T-helper 22 cell (primary cell): ENCODE results near the gene C1orf185.
"Not testable (repeated sequence)": the region's sequence is repeated elsewhere in the genome, so short reads cannot be mapped to it uniquely, and the experiment has no call there.

Source experiments
- DNase-seq: peaks from one replicate; pipeline ENCODE4 v3.0.0-alpha.2; 2020; ENCODE audit warnings: low read depth

The C1orf185 gene

GRCh38 chr1:51101976-51102375 is at the start of gene C1orf185:
TSS of gene C1orf185 (plus strand) at chr1:51102228. CDS start at chr1:51102234, 6 bp downstream.
- no peak for DNase-seq

GRCh38 chr1:51058858-51059257 is 43.2 kb upstream of the C1orf185 start:
- DNase-seq: no peak

- no peak for DNase-seq
Measured at GRCh38 chr1:51061231-51061918, 40.7 kb upstream of the C1orf185 start.

GRCh38 chr1:51063121-51063520 is 38.9 kb upstream of the C1orf185 start:
- no peak for DNase-seq

- DNase-seq: no peak
Measured at GRCh38 chr1:51070011-51070410, 32.0 kb upstream of the C1orf185 start.

GRCh38 chr1:51070640-51071039 is 31.4 kb upstream of the C1orf185 start:
- no peak for DNase-seq

GRCh38 chr1:51071291-51072042 is 30.6 kb upstream of the C1orf185 start:
- DNase-seq: no peak

- DNase-seq: no peak
Measured at GRCh38 chr1:51072043-51072439, 30.0 kb upstream of the C1orf185 start.

GRCh38 chr1:51072651-51073050 is 29.4 kb upstream of the C1orf185 start:
- no peak for DNase-seq

GRCh38 chr1:51073456-51073855 is 28.6 kb upstream of the C1orf185 start:
- no peak for DNase-seq

- DNase-seq: no peak
Measured at GRCh38 chr1:51086496-51087271, 15.3 kb upstream of the C1orf185 start.

- no peak for DNase-seq
Measured at GRCh38 chr1:51088474-51088873, 13.6 kb upstream of the C1orf185 start.

- no peak for DNase-seq
Measured at GRCh38 chr1:51093581-51093980, 8.4 kb upstream of the C1orf185 start.

- no peak for DNase-seq
Measured at GRCh38 chr1:51097171-51097570, 4.9 kb upstream of the C1orf185 start.

- no peak for DNase-seq
Measured at GRCh38 chr1:51100264-51100880, 1.7 kb upstream of the C1orf185 start.

- no peak for DNase-seq
Measured at GRCh38 chr1:51114137-51114536, 12.1 kb downstream of the C1orf185 start.

- no peak for DNase-seq
Measured at GRCh38 chr1:51115714-51116404, 13.8 kb downstream of the C1orf185 start.

- no peak for DNase-seq
Measured at GRCh38 chr1:51119331-51119730, 17.3 kb downstream of the C1orf185 start.

- DNase-seq: no peak
Measured at GRCh38 chr1:51120629-51121028, 18.6 kb downstream of the C1orf185 start.

GRCh38 chr1:51127152-51127551 is 25.1 kb downstream of the C1orf185 start:
- DNase-seq: not testable (repeated sequence)

GRCh38 chr1:51131185-51131584 is 29.2 kb downstream of the C1orf185 start:
- DNase-seq: no peak

GRCh38 chr1:51133045-51133444 is 31.0 kb downstream of the C1orf185 start:
- no peak for DNase-seq
